Kidney epithelial cell (primary cell): ENCODE results near the gene ETV4. TPM values are rescaled to one million over a fixed set of nuclear protein-coding genes. Genes with fewer than 3 reads are reported as not detected.
"Not testable (repeated sequence)": the region's sequence is repeated elsewhere in the genome, so short reads cannot be mapped to it uniquely, and the experiment has no call there.

Source experiments
- DNase-seq: peaks from one replicate; pipeline ENCODE4 v3.0.0-alpha.2; 2010; ENCODE audit warnings: low read depth
- H3K27me3 ChIP-seq: 2 replicates; pipeline ENCODE4 v1.6.0; 2011; ENCODE audit warnings: low read length; ENCODE audit not compliant: control insufficient read depth, insufficient read depth
- H3K36me3 ChIP-seq: 2 replicates; pipeline ENCODE4 v1.5.1; 2011; ENCODE audit warnings: low read length; ENCODE audit not compliant: control insufficient read depth, insufficient read depth
- H3K4me3 ChIP-seq: 2 replicates; pipeline ENCODE4 v1.5.1; 2011; ENCODE audit warnings: low read depth, mild to moderate bottlenecking, control low read depth, low read length
- CTCF ChIP-seq: IDR thresholded peaks from 2 replicates; pipeline ENCODE4 v1.5.1; 2011; ENCODE audit warnings: mild to moderate bottlenecking, moderate library complexity, low read length, control low read depth, inconsistent platforms; ENCODE audit not compliant: insufficient read depth, poor library complexity, severe bottlenecking
- total RNA-seq: library from RNA; depleted of rRNA; stranded (reverse); fragments of >200 nt; gene quantifications from 2 replicates; pipeline ENCODE4 v1.2.3, GENCODE V29; 2015

ETV4 gene
- total RNA-seq, 1 donor from 2014 or later = 42.1 TPM

- no peak for TF ChIP-seq CTCF
- H3K27me3 ChIP-seq = no peaks in the 10 kb centered on the region
- no peak overlapping the region for H3K4me3 ChIP-seq
- H3K36me3 ChIP-seq = peaks cover 1% of the 10 kb centered on the region
- DNase-seq = no peak
Observed at GRCh38 chr17:43521389-43521788, 24.8 kb downstream of the ETV4 start.

DNA sequence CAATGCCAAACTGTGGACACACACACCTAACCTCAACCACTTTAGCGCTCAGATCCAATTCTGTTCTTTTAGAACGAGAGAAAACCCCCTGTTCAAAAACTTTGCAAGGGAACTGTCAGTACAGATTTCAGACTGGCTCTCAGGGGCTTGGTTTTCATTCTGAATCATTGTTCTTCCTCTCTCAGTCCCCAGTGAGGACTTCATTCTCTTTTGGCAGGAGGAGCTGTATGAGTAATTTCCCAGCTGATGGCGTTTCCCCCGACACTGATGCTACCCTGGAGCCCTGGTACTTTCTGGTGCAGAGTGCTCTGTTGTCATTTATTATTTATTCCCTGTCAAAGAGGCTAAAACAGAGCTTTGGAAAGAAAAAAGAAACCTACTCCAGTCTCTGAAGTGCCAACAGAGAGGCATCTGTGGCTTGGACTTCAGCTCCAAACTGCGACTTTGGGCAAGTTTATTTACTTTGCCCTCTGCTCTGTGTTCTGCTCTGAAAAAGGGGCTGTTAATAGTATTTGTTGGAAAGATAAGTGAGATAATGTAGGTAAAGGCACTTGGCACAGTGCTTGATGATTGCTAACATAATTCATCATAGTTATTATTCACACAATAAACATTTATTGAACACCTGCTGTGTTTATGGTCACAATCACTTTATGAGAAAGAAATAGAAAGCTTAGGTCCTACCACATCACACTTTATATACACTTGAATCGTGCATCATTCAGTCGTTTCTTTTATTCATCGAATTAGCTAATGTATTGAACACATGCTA, 28.3 kb downstream of the ETV4 start:
- Histone ChIP-seq H3K27me3 (no peaks in the 10 kb centered on the region), H3K36me3 (peaks cover 3% of the 10 kb centered on the region), H3K4me3 (no peak overlapping the region)
- TF ChIP-seq CTCF = no peak
- no peak for DNase-seq

- peaks cover 3% of the 10 kb centered on the region for H3K36me3 ChIP-seq
- TF ChIP-seq CTCF = no peak
Observed at GRCh38 chr17:43517161-43517560, 29.0 kb downstream of the ETV4 start.

GRCh38 chr17:43515656-43516055, 30.5 kb downstream of the ETV4 start:
- Histone ChIP-seq H3K27me3 (no peaks in the 10 kb centered on the region), H3K4me3 (no peak overlapping the region), H3K36me3 (peaks cover 1% of the 10 kb centered on the region)
- no peak for TF ChIP-seq CTCF
- DNase-seq = no peak

More at GRCh38 chr17:43517161-43517560, 29.0 kb downstream of the ETV4 start:
- DNase-seq = no peak
- H3K27me3 ChIP-seq = no peaks in the 10 kb centered on the region
- H3K4me3 ChIP-seq = no peak overlapping the region

DNA sequence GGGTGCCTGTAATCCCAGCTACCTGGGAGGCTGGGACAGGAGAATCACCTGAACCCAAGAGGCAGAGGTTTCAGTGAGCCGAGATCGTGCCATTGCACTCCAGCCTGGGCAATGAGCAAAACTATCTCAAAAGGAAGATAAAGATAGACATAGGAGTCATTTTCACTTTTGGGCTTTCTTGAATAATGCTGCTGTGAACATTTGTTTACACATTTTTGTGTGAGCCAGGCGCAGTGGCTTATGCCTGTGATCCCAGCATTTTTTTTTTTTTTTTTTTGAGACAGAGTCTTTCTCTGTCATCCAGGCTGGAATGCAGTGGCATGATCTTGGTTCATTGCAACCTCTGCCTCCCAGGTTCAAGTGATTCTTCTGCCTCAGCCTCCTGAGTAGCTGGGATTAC, 34.9 kb downstream of the ETV4 start:
- not testable (repeated sequence) for H3K27me3 ChIP-seq, H3K4me3 ChIP-seq, H3K36me3 ChIP-seq, DNase-seq

DNA sequence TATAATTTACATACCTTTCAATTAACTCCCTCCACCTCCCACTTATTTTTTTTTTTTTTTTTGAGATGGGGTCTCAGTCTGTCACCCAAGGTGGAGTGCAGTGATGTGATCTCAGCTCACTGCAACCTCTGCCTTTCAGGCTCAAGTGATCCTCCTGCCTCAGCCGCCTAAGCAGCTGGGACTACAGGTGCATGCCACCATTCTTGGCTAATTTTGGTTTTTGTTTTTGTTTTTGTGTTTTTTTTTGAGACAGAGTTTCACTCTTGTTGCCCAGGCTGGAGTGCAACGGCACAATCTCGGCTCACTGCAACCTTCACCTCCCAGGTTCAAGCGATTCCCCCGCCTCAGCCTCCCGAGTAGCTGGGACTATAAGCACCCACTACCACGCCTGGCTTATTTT, 36.7 kb downstream of the ETV4 start:
- not testable (repeated sequence) for DNase-seq, H3K36me3 ChIP-seq

DNA sequence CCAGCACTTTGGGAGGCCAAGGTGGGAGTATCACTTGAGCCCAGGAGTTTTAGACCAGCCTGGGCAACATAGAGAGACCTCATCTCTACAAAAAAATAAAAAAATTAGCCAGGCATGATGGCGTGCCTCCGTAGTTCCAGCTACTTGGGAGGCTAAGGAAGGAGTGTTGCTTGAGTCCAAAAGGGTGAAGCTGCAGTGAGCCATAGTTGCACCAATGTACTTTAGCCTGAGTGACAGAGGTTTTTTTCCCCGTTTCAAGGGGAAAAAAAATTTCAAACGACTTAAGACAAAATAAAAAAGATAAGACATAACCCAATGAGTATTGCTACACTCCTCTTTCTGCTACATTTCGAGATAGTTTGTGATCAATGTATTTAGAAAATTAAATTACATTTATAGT, 55.5 kb downstream of the ETV4 start:
- H3K36me3 ChIP-seq = peaks cover 6% of the 10 kb centered on the region
- DNase-seq = no peak
- no peak for TF ChIP-seq CTCF
- no peak overlapping the region for H3K4me3 ChIP-seq
- no peaks in the 10 kb centered on the region for H3K27me3 ChIP-seq

More for the DNA sequence above, 36.7 kb downstream of the ETV4 start:
- H3K4me3 ChIP-seq, H3K27me3 ChIP-seq: not testable (repeated sequence)
